ENCODE data around the gene MYO9A.

DNA sequence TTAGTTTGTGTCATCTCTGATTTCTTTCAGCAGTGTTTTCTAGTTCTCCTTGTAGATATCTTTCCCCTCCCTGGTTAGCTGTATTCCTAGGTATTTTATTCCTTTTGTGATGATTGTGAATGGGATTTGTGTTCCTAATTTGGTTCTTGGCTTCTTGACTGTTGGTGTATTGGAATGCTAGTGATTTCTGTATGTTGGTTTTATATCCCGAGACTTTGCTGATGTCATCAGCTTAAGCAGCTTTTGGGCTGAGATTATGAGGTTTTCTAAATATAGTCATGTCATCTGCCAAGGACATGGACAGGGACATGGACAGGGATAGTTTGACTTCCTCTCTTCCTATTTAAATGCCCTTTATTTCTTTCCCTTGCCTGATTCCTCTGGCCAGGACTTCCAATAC is 35.8 kb downstream of the MYO9A start:
- TF ChIP-seq CTCF (IDR thresholded peaks at IDR 0.05): no peak
- no peak for TF ChIP-seq POLR2AphosphoS5 (IDR thresholded peaks at IDR 0.05)

All from breast epithelium (tissue), 3 donors.